Caco-2 (cell line): ENCODE data around the gene ARG2. TPM values are rescaled to one million over a fixed set of nuclear protein-coding genes. Genes with fewer than 3 reads are reported as not detected.

ENCODE experiments used
- BruUV-seq: library from RNA; stranded (reverse); fragments of 400-500 nt; replicated peaks from 2 replicates; lab custom pipeline; 2021; lab: Mats Ljungman, UMichigan
- CTCF ChIA-PET: fragments of 300-600 bp; sonication (Branson Sonifier 250); formaldehyde crosslinking; loops from one replicate; lab custom pipeline; 2022; ENCODE audit warnings: antibody characterized with exemption; lab: Charles Lee
- POLR2A ChIA-PET: fragments of 300-600 bp; sonication (Branson Sonifier 250); formaldehyde crosslinking; loops from one replicate; lab custom pipeline; 2022; ENCODE audit warnings: antibody characterized with exemption; lab: Charles Lee
- DNase-seq, 2 experiments: peaks; one replicate each; pipeline versions ENCODE4 v3.0.0 to v3.0.0-alpha.2; 2020 to 2022
- H3K27me3 ChIP-seq: replicated peaks from 2 replicates; pipeline ENCODE4 v1.6.0; 2011; ENCODE audit warnings: low read length; ENCODE audit not compliant: control insufficient read depth, insufficient read depth
- H3K36me3 ChIP-seq: 2 replicates; pipeline ENCODE4 v1.5.1; 2011; ENCODE audit warnings: low read length; ENCODE audit not compliant: control insufficient read depth, insufficient read depth
- H3K4me1 ChIP-seq: fragments of 250-450 bp; sonication (Bioruptor Pico); 2 replicates; pipeline ENCODE4 v1.5.1; 2020; ENCODE audit warnings: mild to moderate bottlenecking
- H3K4me3 ChIP-seq: 2 replicates; pipeline ENCODE4 v1.5.1; 2011; ENCODE audit warnings: low read depth, mild to moderate bottlenecking, control low read depth, low read length
- H3K9me3 ChIP-seq: fragments of 250-450 bp; sonication (Bioruptor Pico); 2 replicates; pipeline ENCODE4 v1.5.1; 2020; ENCODE audit warnings: mild to moderate bottlenecking, moderate library complexity
- H3K27ac Mint-ChIP-seq: one replicate; pipeline ENCODE4 v1.8.0; 2022; ENCODE audit warnings: mixed read lengths; ENCODE audit not compliant: unreplicated experiment
- H3K27me3 Mint-ChIP-seq: one replicate; pipeline ENCODE4 v1.8.0; 2022; ENCODE audit warnings: mixed read lengths; ENCODE audit not compliant: insufficient read depth, unreplicated experiment
- H3K36me3 Mint-ChIP-seq: one replicate; pipeline ENCODE4 v1.8.0; 2022; ENCODE audit warnings: mild to moderate bottlenecking, mixed read lengths; ENCODE audit not compliant: insufficient read depth, unreplicated experiment
- H3K4me1 Mint-ChIP-seq: one replicate; pipeline ENCODE4 v1.8.0; 2022; ENCODE audit warnings: low read depth, mixed read lengths; ENCODE audit not compliant: unreplicated experiment
- H3K4me3 Mint-ChIP-seq: one replicate; pipeline ENCODE4 v1.8.0; 2022; ENCODE audit warnings: mild to moderate bottlenecking, moderate library complexity, mixed read lengths; ENCODE audit not compliant: unreplicated experiment
- H3K9me3 Mint-ChIP-seq: one replicate; pipeline ENCODE4 v1.8.0; 2022; ENCODE audit warnings: mixed read lengths; ENCODE audit not compliant: unreplicated experiment
- intact Hi-C: fragments of 100-400 bp; cut with micrococcal nuclease; formaldehyde crosslinking; loops from one replicate; pipeline ENCODE4 v1.10.0; 2022; ENCODE audit not compliant: unreplicated experiment
- total RNA-seq: library from RNA; stranded (reverse); gene quantifications from 2 replicates; pipeline ENCODE4 v1.2.3, GENCODE V29; 2022
- TF ChIP-seq, protein P1 (sequence below), 2 experiments: fragments of 200-600 bp in 1 of 2; IDR thresholded peaks; 1 replicate in 1 of 2; 2 replicates in 1 of 2; pipeline versions ENCODE4 v1.5.1 to v1.8.0; 2011 to 2022; ENCODE audit warnings: antibody characterized with exemption in 1 of 2, control low read depth in 1 of 2, inconsistent platforms in 1 of 2, low read depth in 1 of 2, low read length in 1 of 2, mild to moderate bottlenecking in 1 of 2, moderate library complexity in 1 of 2; ENCODE audit not compliant: insufficient read depth in 1 of 2, severe bottlenecking in 1 of 2, unreplicated experiment in 1 of 2

The ARG2 gene
- total RNA-seq, 1 experiment from 2014 or later: 22.6 TPM

DNA sequence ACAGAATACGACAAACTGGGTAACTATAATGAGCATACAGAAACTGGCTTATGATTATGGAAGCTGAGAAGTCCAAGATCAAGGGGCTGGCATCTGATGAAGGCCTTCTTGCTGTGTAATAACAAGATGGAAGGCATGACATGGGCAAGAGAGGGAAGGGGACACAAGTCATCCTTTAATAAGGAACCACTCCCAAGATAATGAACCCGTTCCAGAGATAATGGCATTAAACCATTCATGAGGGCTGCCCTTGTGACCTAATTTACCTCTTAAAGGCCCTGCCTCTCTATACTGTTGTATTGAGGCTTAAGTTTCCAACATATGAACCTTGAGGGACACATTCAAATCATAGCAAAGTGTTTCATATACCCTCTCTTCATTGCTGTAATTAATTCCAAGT is 59.3 kb downstream of the ARG2 start:
- Histone ChIP-seq H3K4me1 (no peaks in the 10 kb centered on the region), H3K9me3 (no peaks in the 10 kb centered on the region), H3K4me3 (no peak overlapping the region), H3K27me3 (no peaks in the 10 kb centered on the region), H3K36me3 (no peaks in the 10 kb centered on the region)
- intact Hi-C loops: no loop called here
- Mint-ChIP-seq H3K4me1 (peaks cover 6% of the 10 kb centered on the region), H3K27ac (no peak overlapping the region), H3K9me3 (no peaks in the 10 kb centered on the region), H3K36me3 (peaks cover 51% of the 10 kb centered on the region), H3K4me3 (no peak overlapping the region), H3K27me3 (no peaks in the 10 kb centered on the region)
- ChIA-PET POLR2A (interaction anchor here (0.7 kb wide), 1 partner anchor 279 kb away, joined by 7 read pairs; no protein-coding TSS in a partner anchor), CTCF (no interaction called here)
- TF ChIP-seq, protein P1, sequence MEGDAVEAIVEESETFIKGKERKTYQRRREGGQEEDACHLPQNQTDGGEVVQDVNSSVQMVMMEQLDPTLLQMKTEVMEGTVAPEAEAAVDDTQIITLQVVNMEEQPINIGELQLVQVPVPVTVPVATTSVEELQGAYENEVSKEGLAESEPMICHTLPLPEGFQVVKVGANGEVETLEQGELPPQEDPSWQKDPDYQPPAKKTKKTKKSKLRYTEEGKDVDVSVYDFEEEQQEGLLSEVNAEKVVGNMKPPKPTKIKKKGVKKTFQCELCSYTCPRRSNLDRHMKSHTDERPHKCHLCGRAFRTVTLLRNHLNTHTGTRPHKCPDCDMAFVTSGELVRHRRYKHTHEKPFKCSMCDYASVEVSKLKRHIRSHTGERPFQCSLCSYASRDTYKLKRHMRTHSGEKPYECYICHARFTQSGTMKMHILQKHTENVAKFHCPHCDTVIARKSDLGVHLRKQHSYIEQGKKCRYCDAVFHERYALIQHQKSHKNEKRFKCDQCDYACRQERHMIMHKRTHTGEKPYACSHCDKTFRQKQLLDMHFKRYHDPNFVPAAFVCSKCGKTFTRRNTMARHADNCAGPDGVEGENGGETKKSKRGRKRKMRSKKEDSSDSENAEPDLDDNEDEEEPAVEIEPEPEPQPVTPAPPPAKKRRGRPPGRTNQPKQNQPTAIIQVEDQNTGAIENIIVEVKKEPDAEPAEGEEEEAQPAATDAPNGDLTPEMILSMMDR (IDR thresholded peaks at IDR 0.05; ENCODE audit: insufficient read depth in 1 of 2, low read depth in 1 of 2, low read length in 1 of 2, severe bottlenecking in 1 of 2, unreplicated experiment in 1 of 2): no peak
- no peak for DNase-seq
- no TSS peak for BruUV-seq

DNA sequence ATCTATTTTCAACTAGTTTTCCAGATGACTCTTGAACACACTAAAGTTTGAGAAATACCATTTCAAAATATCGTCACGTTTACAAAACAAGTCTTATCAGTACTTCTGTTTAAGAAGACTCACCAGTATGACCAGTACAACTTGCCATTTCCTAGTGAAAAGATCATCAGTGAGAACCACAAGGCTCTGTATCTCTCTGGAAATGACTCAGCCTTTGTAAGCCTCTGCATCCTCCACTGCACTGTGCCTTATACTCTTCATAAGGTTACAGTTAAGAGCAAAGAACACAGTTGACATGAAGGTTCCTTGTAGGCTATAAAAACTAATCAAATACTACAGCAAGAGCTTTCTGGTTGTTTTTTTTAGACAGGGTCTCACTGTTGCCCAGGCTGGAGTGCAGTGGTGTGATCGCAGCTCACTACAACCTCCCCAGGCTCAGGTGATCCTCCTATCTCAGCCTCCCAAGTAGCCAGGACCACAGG is 60.4 kb downstream of the ARG2 start:
- TF ChIP-seq, protein P1 (IDR thresholded peaks at IDR 0.05; ENCODE audit: insufficient read depth in 1 of 2, low read depth in 1 of 2, low read length in 1 of 2, severe bottlenecking in 1 of 2, unreplicated experiment in 1 of 2): no peak
- Histone ChIP-seq H3K27me3 (no peaks in the 10 kb centered on the region), H3K9me3 (no peaks in the 10 kb centered on the region), H3K4me1 (no peaks in the 10 kb centered on the region), H3K4me3 (no peak overlapping the region), H3K36me3 (no peaks in the 10 kb centered on the region)
- intact Hi-C loops: no loop called here
- CTCF ChIA-PET: no interaction called here
- Mint-ChIP-seq H3K27ac (no peak overlapping the region), H3K27me3 (no peaks in the 10 kb centered on the region), H3K36me3 (peaks cover 45% of the 10 kb centered on the region), H3K4me3 (no peak overlapping the region), H3K9me3 (no peaks in the 10 kb centered on the region), H3K4me1 (peaks cover 6% of the 10 kb centered on the region)
- no TSS peak for BruUV-seq
- DNase-seq: no peak
- POLR2A ChIA-PET: interaction anchor here (0.5 kb wide), 1 partner anchor 19 kb away, joined by 9 read pairs; no protein-coding TSS in a partner anchor

DNA sequence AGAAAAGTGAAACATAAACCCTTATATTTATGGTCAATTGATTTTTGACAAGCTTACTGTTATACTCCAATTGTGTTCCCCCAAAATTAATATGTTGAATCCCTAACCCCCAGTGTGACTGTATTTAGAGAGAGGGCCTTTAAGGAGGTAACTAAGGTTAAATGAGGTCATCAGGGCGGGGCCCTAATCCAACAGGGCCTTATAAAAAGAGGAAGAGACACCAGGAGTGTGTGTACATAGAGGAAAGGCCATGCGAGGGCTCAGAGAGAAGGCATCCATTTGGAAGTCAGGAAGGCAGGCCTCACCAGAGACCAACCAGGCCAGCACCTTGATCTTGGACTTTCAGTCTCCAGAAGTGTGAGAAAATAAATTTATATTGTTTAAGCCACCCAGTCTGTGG is 61.2 kb downstream of the ARG2 start:
- H3K27me3 Mint-ChIP-seq: no peaks in the 10 kb centered on the region
- H3K4me1 Mint-ChIP-seq: peaks cover 6% of the 10 kb centered on the region
- BruUV-seq: no TSS peak
- no peak overlapping the region for H3K4me3 Mint-ChIP-seq
- no peaks in the 10 kb centered on the region for H3K9me3 Mint-ChIP-seq
- peaks cover 47% of the 10 kb centered on the region for H3K36me3 Mint-ChIP-seq
- TF ChIP-seq, protein P1 (IDR thresholded peaks at IDR 0.05; ENCODE audit: insufficient read depth in 1 of 2, low read depth in 1 of 2, low read length in 1 of 2, severe bottlenecking in 1 of 2, unreplicated experiment in 1 of 2): no peak
- POLR2A ChIA-PET: interaction anchor here (0.5 kb wide), 1 partner anchor 19 kb away, joined by 9 read pairs; no protein-coding TSS in a partner anchor
- no peaks in the 10 kb centered on the region for H3K4me1 ChIP-seq
- H3K9me3 ChIP-seq: no peaks in the 10 kb centered on the region
- no peak overlapping the region for H3K4me3 ChIP-seq
- H3K27me3 ChIP-seq: no peaks in the 10 kb centered on the region
- CTCF ChIA-PET: no interaction called here
- DNase-seq: no peak
- intact Hi-C loops: no loop called here
- H3K27ac Mint-ChIP-seq: no peak overlapping the region
- peaks cover 1% of the 10 kb centered on the region; the same call in 1 of the 2 replicates for H3K36me3 ChIP-seq
